GM12878 (cell line): ENCODE results near the gene SURF6. TPM values are rescaled to one million over a fixed set of nuclear protein-coding genes. Genes with fewer than 3 reads are reported as not detected.

ENCODE experiments used
- ATAC-seq: fragments of 200-7000 bp; cut with Tn5 transposase; 3 replicates; pipeline ENCODE4 v1.9.1; 2020; ENCODE audit warnings: mild to moderate bottlenecking, moderate library complexity
- BruUV-seq: library from RNA; stranded (reverse); fragments of 400-500 nt; replicated peaks from 2 replicates; lab custom pipeline; 2021; lab: Mats Ljungman, UMichigan
- CTCF ChIA-PET: fragments of 300-600 bp; sonication (Branson Sonifier 250); formaldehyde crosslinking; extraction: SDS; loops from one replicate; lab custom pipeline; 2021; ENCODE audit warnings: inconsistent platforms; lab: Yijun Ruan, JAX
- POLR2A ChIA-PET: fragments of 350-600 bp; formaldehyde crosslinking; extraction: SDS; loops from one replicate; lab custom pipeline; 2021; ENCODE audit warnings: inconsistent platforms; lab: Charles Lee
- RAD21 ChIA-PET: fragments of 300-600 bp; sonication (Branson Sonifier 250); formaldehyde crosslinking; loops from one replicate; lab custom pipeline; 2023; ENCODE audit warnings: antibody characterized with exemption; ENCODE audit not compliant: unreplicated experiment; lab: Charles Lee
- SMC1A ChIA-PET: fragments of 300-600 bp; sonication (Branson Sonifier 250); formaldehyde crosslinking; loops from one replicate; lab custom pipeline; 2023; ENCODE audit not compliant: unreplicated experiment, uncharacterized antibody; lab: Charles Lee
- DNase-seq: peaks from one replicate; pipeline ENCODE4 v3.0.0-alpha.2; 2011; ENCODE audit warnings: low read depth, low spot score
- FAIRE-seq: peaks from 3 replicates; lab custom pipeline; 2011; peaks lifted over from hg19 to GRCh38; lab: Jason Lieb, UNC
- H2AFZ ChIP-seq: 2 replicates; pipeline ENCODE4 v1.6.0; 2011; ENCODE audit warnings: low read depth, low read length, control low read depth; ENCODE audit not compliant: control insufficient read depth
- H3K27ac ChIP-seq: 2 replicates; pipeline ENCODE4 v1.5.1; 2011; ENCODE audit warnings: control low read depth; ENCODE audit not compliant: control insufficient read depth, insufficient read depth
- H3K27me3 ChIP-seq, 2 experiments: replicated peaks in 1 of 2; 2 replicates each; pipeline versions ENCODE4 v1.6.0 to v1.6.1; 2011; ENCODE audit warnings: low read length in 1 of 2; ENCODE audit not compliant: control insufficient read depth in 2 of 2, insufficient read depth in 2 of 2
- H3K36me3 ChIP-seq, 2 experiments: 2 replicates each; pipeline ENCODE4 v1.5.1; 2011; ENCODE audit warnings: low read length in 1 of 2; ENCODE audit not compliant: control insufficient read depth in 2 of 2, insufficient read depth in 2 of 2
- H3K4me1 ChIP-seq: 2 replicates; pipeline ENCODE4 v1.6.1; 2011; ENCODE audit warnings: mild to moderate bottlenecking, low read length, moderate library complexity, mixed read lengths; ENCODE audit not compliant: control insufficient read depth, insufficient read depth
- H3K4me2 ChIP-seq: 2 replicates; pipeline ENCODE4 v1.6.0; 2011; ENCODE audit warnings: control low read depth; ENCODE audit not compliant: control insufficient read depth, insufficient read depth
- H3K4me3 ChIP-seq: fragments of 200-600 bp; sonication (generic); 2 replicates; pipeline ENCODE4 v1.5.1; 2016
- H3K79me2 ChIP-seq: 2 replicates; pipeline ENCODE4 v1.6.0; 2011; ENCODE audit warnings: low read length; ENCODE audit not compliant: control insufficient read depth, insufficient read depth
- H3K9ac ChIP-seq: 2 replicates; pipeline ENCODE4 v1.8.0; 2011; ENCODE audit warnings: low read length, control low read depth, mixed read lengths; ENCODE audit not compliant: control insufficient read depth, insufficient read depth
- H3K9me3 ChIP-seq: replicated peaks from 3 replicates; pipeline ENCODE4 v1.5.1; 2011; ENCODE audit warnings: mild to moderate bottlenecking, low read length; ENCODE audit not compliant: control insufficient read depth, insufficient read depth
- H4K20me1 ChIP-seq: 2 replicates; pipeline ENCODE4 v1.6.0; 2011; ENCODE audit not compliant: control insufficient read depth, insufficient read depth
- BCL3 ChIP-seq: IDR thresholded peaks from 2 replicates; pipeline ENCODE4 v1.6.1; 2011; ENCODE audit warnings: borderline replicate concordance, low read depth, mild to moderate bottlenecking, moderate library complexity, low read length; ENCODE audit not compliant: insufficient read depth, poor library complexity, severe bottlenecking
- E2F8 ChIP-seq: fragments of 450-650 bp; IDR thresholded peaks from 2 replicates; pipeline ENCODE4 v1.6.1; 2018; ENCODE audit warnings: mild to moderate bottlenecking, low read depth, moderate library complexity; ENCODE audit not compliant: partially characterized antibody
- HDGF ChIP-seq: fragments of 450-650 bp; IDR thresholded peaks from 2 replicates; pipeline ENCODE4 v1.6.1; 2016; ENCODE audit warnings: antibody characterized with exemption
- NFIC ChIP-seq: IDR thresholded peaks from 2 replicates; pipeline ENCODE4 v1.6.1; 2012; ENCODE audit warnings: low read depth, mild to moderate bottlenecking, inconsistent platforms, low read length, moderate library complexity
- NFXL1 ChIP-seq: fragments of 450-650 bp; IDR thresholded peaks from 2 replicates; pipeline ENCODE4 v1.6.1; 2017; ENCODE audit warnings: antibody characterized with exemption, mild to moderate bottlenecking, borderline replicate concordance
- NKRF ChIP-seq: fragments of 450-650 bp; conservative IDR thresholded peaks from 2 replicates; pipeline ENCODE4 v1.6.1; 2017; ENCODE audit warnings: mild to moderate bottlenecking, moderate library complexity
- NRF1 ChIP-seq: conservative IDR thresholded peaks from 2 replicates; pipeline ENCODE4 v1.6.1; 2011; ENCODE audit warnings: mild to moderate bottlenecking, low read depth, low read length, improper control_type of control experiment
- RAD51 ChIP-seq: fragments of 450-650 bp; IDR thresholded peaks from 2 replicates; pipeline ENCODE4 v1.6.1; 2016; ENCODE audit warnings: moderate library complexity, mild to moderate bottlenecking, inconsistent platforms
- SIX5 ChIP-seq: IDR thresholded peaks from 2 replicates; pipeline ENCODE4 v1.6.1; 2011; ENCODE audit warnings: mild to moderate bottlenecking, low read depth, low read length, moderate library complexity; ENCODE audit not compliant: severe bottlenecking
- SP1 ChIP-seq: IDR thresholded peaks from one replicate; pipeline ENCODE4 v1.6.1; 2011; ENCODE audit warnings: low read depth, low read length
- SPI1 ChIP-seq: IDR thresholded peaks from 2 replicates; pipeline ENCODE4 v1.6.1; 2011; ENCODE audit warnings: low read depth, mild to moderate bottlenecking, low read length, moderate library complexity, borderline replicate concordance; ENCODE audit not compliant: insufficient read depth
- TBL1XR1 ChIP-seq: IDR thresholded peaks from 2 replicates; pipeline ENCODE4 v1.6.1; 2012; ENCODE audit warnings: low read depth, low read length, improper control_type of control experiment
- ZNF384 ChIP-seq: IDR thresholded peaks from 2 replicates; pipeline ENCODE4 v1.6.1; 2012; ENCODE audit warnings: low read depth, mild to moderate bottlenecking, low read length, improper control_type of control experiment, borderline replicate concordance
- WGBS: methylation state at CpG from one replicate; pipeline ENCODE4 v1.1.6; 2016; ENCODE audit warnings: low lambda C conversion rate; ENCODE audit not compliant: insufficient replicate concordance, insufficient coverage; ENCODE audit errors: missing lambda C conversion rate; 5-methylcytosine and 5-hydroxymethylcytosine counted together
- in situ Hi-C: fragments of 300-500 bp; cut with MboI; formaldehyde crosslinking; loops from 9 replicates; pipeline ENCODE4 v1.14.3; 2018; ENCODE audit warnings: mixed read lengths
- intact Hi-C: fragments of 100-400 bp; cut with micrococcal nuclease; formaldehyde crosslinking; loops from one replicate; pipeline ENCODE4 v1.14.2; 2022; ENCODE audit not compliant: unreplicated experiment
- polyA plus RNA-seq, 11 experiments: library from polyadenylated mRNA; depleted of rRNA in 4 of 11; unstranded in 6 of 11; stranded (reverse) in 5 of 11; fragments of >200 nt; fragmentation: Nextera tagmentation in 4 of 11; fragmentation: Illumina TruSeq in 1 of 11; extraction: Ambion mirVana in 4 of 11; extraction: Trizol in 1 of 11; gene quantifications; 1 replicate in 1 of 11; 2 replicates in 10 of 11; pipeline versions ENCODE4 v1.2.1 to v1.2.3, GENCODE V29; 2011 to 2016; ENCODE audit warnings: inconsistent platforms in 2 of 11, missing spikeins in 2 of 11, low read depth in 1 of 11
- total RNA-seq, 4 experiments: library from RNA; depleted of rRNA in 3 of 4; stranded (reverse); fragments of >200 nt in 3 of 4; fragmentation: Illumina TruSeq in 1 of 4; extraction: Trizol in 1 of 4; gene quantifications; 2 replicates each; pipeline versions ENCODE4 v1.2.1 to v1.2.3, GENCODE V29; 2013 to 2021

SURF6 gene
- total and polyA plus RNA-seq, 10 of the 15 experiments (the other 5 are each of a cell fraction or from before 2014, with no cell fraction given), result 2.2 to 27.2 (median 15.1) TPM

GRCh38 chr9:133306242-133307204, 29.5 kb downstream of the SURF6 start (continued):
- TF ChIP-seq NFIC (no peak), SIX5 (no peak)

GRCh38 chr9:133305731-133306130, 30.3 kb downstream of the SURF6 start:
- H2AFZ ChIP-seq, result no peak overlapping the region
- H4K20me1 ChIP-seq, result no peaks in the 10 kb centered on the region
- no peaks in the 10 kb centered on the region for H3K79me2 ChIP-seq
- H3K9ac ChIP-seq, result no peak overlapping the region
- CTCF ChIA-PET, result no interaction called here
- no peaks in the 10 kb centered on the region for H3K36me3 ChIP-seq
- ATAC-seq (no peak), FAIRE-seq (no peak), DNase-seq (no peak)
- RAD21 ChIA-PET, result no interaction called here
- in situ Hi-C loops, result no loop called here
- no peak overlapping the region for H3K27ac ChIP-seq
- H3K4me1 ChIP-seq, result no peaks in the 10 kb centered on the region
- H3K4me2 ChIP-seq, result no peak overlapping the region
- no peak overlapping the region for H3K4me3 ChIP-seq
- POLR2A ChIA-PET, result no interaction called here
- H3K27me3 ChIP-seq, result no peaks in the 10 kb centered on the region; a peak in 1 of 4 replicates
- H3K9me3 ChIP-seq, result no peaks in the 10 kb centered on the region; the same call in 2 of the 3 replicates
- intact Hi-C loops, result no loop called here
- 59% methylated on average over 16 of the region's 23 CpGs for WGBS
- SMC1A ChIA-PET, result no interaction called here
- no TSS peak for BruUV-seq
- TF ChIP-seq BCL3 (no peak), HDGF (no peak), SPI1 (no peak), E2F8 (no peak), RAD51 (no peak), NRF1 (no peak), TBL1XR1 (no peak), ZNF384 (no peak), NKRF (no peak), SP1 (no peak), NFXL1 (no peak)
